H9 (cell line): Measurements from ENCODE around the gene RPS14. TPM values are rescaled to one million over a fixed set of nuclear protein-coding genes. Genes with fewer than 3 reads are reported as not detected.

Source experiments
- DNase-seq: peaks from one replicate; pipeline ENCODE4 v3.0.0-alpha.2; 2017
- H2AFZ ChIP-seq: one replicate; pipeline ENCODE4 v1.6.1; 2013; ENCODE audit warnings: mild to moderate bottlenecking, low read length, control low read depth, moderate library complexity
- H2AK5ac ChIP-seq: 2 replicates; pipeline ENCODE4 v1.6.1; 2013; ENCODE audit warnings: low read length, control low read depth, mixed read lengths; ENCODE audit not compliant: insufficient read length
- H2BK120ac ChIP-seq: one replicate; pipeline ENCODE4 v1.6.1; 2013; ENCODE audit warnings: low read depth, mild to moderate bottlenecking, low read length, control low read depth, inconsistent platforms; ENCODE audit not compliant: poor library complexity, severe bottlenecking
- H2BK12ac ChIP-seq: 2 replicates; pipeline ENCODE4 v1.6.1; 2013; ENCODE audit warnings: low read length, control low read depth, mixed read lengths, low read depth; ENCODE audit not compliant: insufficient read length
- H2BK15ac ChIP-seq: 2 replicates; pipeline ENCODE4 v1.6.1; 2013; ENCODE audit warnings: low read depth, low read length, control low read depth
- H2BK20ac ChIP-seq: one replicate; pipeline ENCODE4 v1.6.1; 2013; ENCODE audit warnings: low read depth, mild to moderate bottlenecking, low read length, control low read depth, inconsistent platforms; ENCODE audit not compliant: poor library complexity, severe bottlenecking
- H2BK5ac ChIP-seq: 2 replicates; pipeline ENCODE4 v1.6.1; 2013; ENCODE audit warnings: low read length, control low read depth, mixed read lengths; ENCODE audit not compliant: insufficient read length
- H3K14ac ChIP-seq: 2 replicates; pipeline ENCODE4 v1.6.1; 2013; ENCODE audit warnings: low read length, control low read depth; ENCODE audit not compliant: insufficient read depth
- H3K18ac ChIP-seq: 2 replicates; pipeline ENCODE4 v1.6.1; 2013; ENCODE audit warnings: low read depth, mild to moderate bottlenecking, mixed read lengths, low read length, control low read depth; ENCODE audit not compliant: insufficient read length
- H3K23ac ChIP-seq: 2 replicates; pipeline ENCODE4 v1.6.1; 2013; ENCODE audit warnings: low read length, control low read depth, mixed read lengths, low read depth; ENCODE audit not compliant: insufficient read length
- H3K23me2 ChIP-seq: 2 replicates; pipeline ENCODE4 v1.6.1; 2013; ENCODE audit warnings: low read depth, mild to moderate bottlenecking, mixed read lengths, low read length, control low read depth; ENCODE audit not compliant: insufficient read length, poor library complexity, severe bottlenecking
- H3K27ac ChIP-seq: 2 replicates; pipeline ENCODE4 v1.5.1; 2013; ENCODE audit warnings: low read length, control low read depth, mixed read lengths, low read depth; ENCODE audit not compliant: insufficient read length
- H3K27me3 ChIP-seq: 2 replicates; pipeline ENCODE4 v1.6.1; 2013; ENCODE audit warnings: low read length, control low read depth, inconsistent platforms; ENCODE audit not compliant: insufficient read depth
- H3K4ac ChIP-seq: 2 replicates; pipeline ENCODE4 v1.6.1; 2013; ENCODE audit warnings: low read depth, mild to moderate bottlenecking, control low read depth, inconsistent platforms, low read length, moderate library complexity
- H3K4me1 ChIP-seq: 2 replicates; pipeline ENCODE4 v1.6.1; 2013; ENCODE audit warnings: low read length, control low read depth, inconsistent platforms; ENCODE audit not compliant: insufficient read depth
- H3K4me2 ChIP-seq: 2 replicates; pipeline ENCODE4 v1.6.1; 2013; ENCODE audit warnings: low read length, control low read depth, mixed read lengths; ENCODE audit not compliant: insufficient read length, insufficient read depth
- H3K56ac ChIP-seq: 2 replicates; pipeline ENCODE4 v1.6.1; 2013; ENCODE audit warnings: low read depth, mild to moderate bottlenecking, mixed read lengths, low read length, control low read depth; ENCODE audit not compliant: insufficient read length
- H3K79me1 ChIP-seq: 2 replicates; pipeline ENCODE4 v1.6.1; 2013; ENCODE audit warnings: low read depth, mild to moderate bottlenecking, moderate library complexity, low read length, control low read depth, inconsistent platforms; ENCODE audit not compliant: insufficient read depth, poor library complexity, severe bottlenecking
- H3K79me2 ChIP-seq: 2 replicates; pipeline ENCODE4 v1.6.1; 2013; ENCODE audit warnings: low read length, control low read depth, inconsistent platforms; ENCODE audit not compliant: insufficient read depth
- H3K9ac ChIP-seq: 2 replicates; pipeline ENCODE4 v1.6.1; 2013; ENCODE audit warnings: low read length, control low read depth, mixed read lengths; ENCODE audit not compliant: insufficient read length; ENCODE audit errors: extremely low read depth
- H3K9me3 ChIP-seq: one replicate; pipeline ENCODE4 v1.6.1; 2013; ENCODE audit warnings: low read depth, low read length, inconsistent platforms; ENCODE audit not compliant: control insufficient read depth
- H3T11ph ChIP-seq: one replicate; pipeline ENCODE4 v1.6.1; 2013; ENCODE audit warnings: mild to moderate bottlenecking, low read length, control low read depth, inconsistent platforms
- H4K20me1 ChIP-seq: one replicate; pipeline ENCODE4 v1.6.1; 2013; ENCODE audit not compliant: control insufficient read depth, insufficient read length, insufficient read depth
- H4K5ac ChIP-seq: 2 replicates; pipeline ENCODE4 v1.6.1; 2013; ENCODE audit warnings: low read depth, mild to moderate bottlenecking, mixed read lengths, low read length, control low read depth; ENCODE audit not compliant: insufficient read length
- H4K8ac ChIP-seq: replicated peaks from 2 replicates; pipeline ENCODE4 v1.6.1; 2013; ENCODE audit warnings: low read length, control low read depth, mixed read lengths, low read depth; ENCODE audit not compliant: insufficient read length
- H4K91ac ChIP-seq: 2 replicates; pipeline ENCODE4 v1.6.1; 2013; ENCODE audit warnings: low read depth, mild to moderate bottlenecking, moderate library complexity, mixed read lengths, low read length, control low read depth; ENCODE audit not compliant: insufficient read length
- H3K27ac Mint-ChIP-seq, 3 experiments: 2 replicates in 2 of 3; 3 replicates in 1 of 3; pipeline ENCODE4 v1.8.0; 2020 to 2021; ENCODE audit warnings: mixed read lengths in 3 of 3, mild to moderate bottlenecking in 1 of 3, moderate library complexity in 1 of 3
- H3K27me3 Mint-ChIP-seq: 2 replicates; pipeline ENCODE4 v1.8.0; 2021; ENCODE audit warnings: low read depth, mild to moderate bottlenecking, moderate library complexity, mixed read lengths
- H3K36me3 Mint-ChIP-seq, 3 experiments: 2 replicates in 2 of 3; 3 replicates in 1 of 3; pipeline ENCODE4 v1.8.0; 2020 to 2021; ENCODE audit warnings: low read depth in 3 of 3, mixed read lengths in 3 of 3; ENCODE audit not compliant: insufficient read depth in 1 of 3
- H3K4me1 Mint-ChIP-seq, 2 experiments: 2 replicates each; pipeline ENCODE4 v1.8.0; 2020; ENCODE audit warnings: mixed read lengths in 2 of 2
- H3K4me3 Mint-ChIP-seq, 2 experiments: 2 replicates in 1 of 2; 3 replicates in 1 of 2; pipeline ENCODE4 v1.8.0; 2020 to 2021; ENCODE audit warnings: mild to moderate bottlenecking in 2 of 2, mixed read lengths in 2 of 2, moderate library complexity in 1 of 2
- H3K9me3 Mint-ChIP-seq, 2 experiments: 2 replicates in 1 of 2; 3 replicates in 1 of 2; pipeline ENCODE4 v1.8.0; 2020; ENCODE audit warnings: mild to moderate bottlenecking in 2 of 2, mixed read lengths in 2 of 2, moderate library complexity in 1 of 2
- WGBS: extraction: QIAGEN DNeasy Blood & Tissue Kit; methylation state at CpG from one replicate; pipeline ENCODE4 v1.1.7; 2013; ENCODE audit warnings: missing lambda C conversion rate, low lambda C conversion rate, mixed read lengths; ENCODE audit not compliant: insufficient read length; ENCODE audit errors: extremely low coverage; 5-methylcytosine and 5-hydroxymethylcytosine counted together
- total RNA-seq: library from RNA; stranded (reverse); gene quantifications from 2 replicates; pipeline ENCODE4 v1.2.1, GENCODE V29; 2021
- TF ChIP-seq, protein P1 (sequence below): fragments of 200-600 bp; sonication (generic); conservative IDR thresholded peaks from 3 replicates; pipeline ENCODE4 v1.8.0; 2021; ENCODE audit warnings: antibody characterized with exemption, mild to moderate bottlenecking

The RPS14 gene
- total RNA-seq, 1 experiment from 2014 or later, result 2,533 TPM

DNA sequence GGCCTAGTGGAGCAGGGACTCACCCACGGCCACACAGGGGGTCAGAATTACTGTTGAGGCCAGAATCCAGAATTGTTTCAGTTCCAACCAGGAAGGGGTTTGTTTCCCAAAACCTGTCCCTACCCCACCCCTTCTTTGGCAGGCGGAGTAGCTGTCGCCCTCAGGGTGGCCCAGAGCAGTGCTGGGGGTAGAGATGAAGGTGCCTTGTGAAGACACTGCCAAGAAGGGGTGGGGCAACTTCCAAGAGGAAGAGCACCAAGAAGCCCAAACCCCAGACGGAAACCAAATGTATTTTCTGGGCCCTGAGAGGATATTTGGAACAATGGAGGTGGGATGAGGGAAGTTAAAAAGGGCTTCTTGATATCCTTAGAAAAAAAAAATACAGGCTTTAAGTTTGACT is 47.0 kb upstream of the RPS14 start:
- no peak overlapping the region for H2AK5ac ChIP-seq
- H2BK20ac ChIP-seq, result no peak overlapping the region
- H3K36me3 Mint-ChIP-seq, result peaks cover 2 to 11% (median 10%) of the 10 kb centered on the region in 3 experiments; a peak in 5 of 7 replicates
- H3K4me1 ChIP-seq, result peaks cover 13% of the 10 kb centered on the region
- H4K5ac ChIP-seq, result no peak overlapping the region
- TF ChIP-seq, protein P1, sequence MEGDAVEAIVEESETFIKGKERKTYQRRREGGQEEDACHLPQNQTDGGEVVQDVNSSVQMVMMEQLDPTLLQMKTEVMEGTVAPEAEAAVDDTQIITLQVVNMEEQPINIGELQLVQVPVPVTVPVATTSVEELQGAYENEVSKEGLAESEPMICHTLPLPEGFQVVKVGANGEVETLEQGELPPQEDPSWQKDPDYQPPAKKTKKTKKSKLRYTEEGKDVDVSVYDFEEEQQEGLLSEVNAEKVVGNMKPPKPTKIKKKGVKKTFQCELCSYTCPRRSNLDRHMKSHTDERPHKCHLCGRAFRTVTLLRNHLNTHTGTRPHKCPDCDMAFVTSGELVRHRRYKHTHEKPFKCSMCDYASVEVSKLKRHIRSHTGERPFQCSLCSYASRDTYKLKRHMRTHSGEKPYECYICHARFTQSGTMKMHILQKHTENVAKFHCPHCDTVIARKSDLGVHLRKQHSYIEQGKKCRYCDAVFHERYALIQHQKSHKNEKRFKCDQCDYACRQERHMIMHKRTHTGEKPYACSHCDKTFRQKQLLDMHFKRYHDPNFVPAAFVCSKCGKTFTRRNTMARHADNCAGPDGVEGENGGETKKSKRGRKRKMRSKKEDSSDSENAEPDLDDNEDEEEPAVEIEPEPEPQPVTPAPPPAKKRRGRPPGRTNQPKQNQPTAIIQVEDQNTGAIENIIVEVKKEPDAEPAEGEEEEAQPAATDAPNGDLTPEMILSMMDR, result no peak
- H3K23ac ChIP-seq, result no peak overlapping the region
- no peak overlapping the region for H3K27ac ChIP-seq
- H3K4me3 Mint-ChIP-seq, result no peak overlapping the region
- H2BK5ac ChIP-seq, result no peak overlapping the region
- H3K9ac ChIP-seq, result no peak overlapping the region
- H4K8ac ChIP-seq, result no peak overlapping the region
- no peak overlapping the region for H3K14ac ChIP-seq
- no peak overlapping the region for H3T11ph ChIP-seq
- H2BK12ac ChIP-seq, result no peak overlapping the region
- peaks cover 15% of the 10 kb centered on the region for H3K79me1 ChIP-seq
- peak overlapping the region; percentile 45 to 81 (median 79); a peak in 3 of 7 replicates for H3K27ac Mint-ChIP-seq
- no peaks in the 10 kb centered on the region for H3K9me3 ChIP-seq
- H4K20me1 ChIP-seq, result no peaks in the 10 kb centered on the region
- no CpG with 5 or more reads among the region's 4 CpGs for WGBS
- peaks cover 51 to 60% of the 10 kb centered on the region in 2 experiments for H3K4me1 Mint-ChIP-seq
- H3K79me2 ChIP-seq, result peaks cover 21% of the 10 kb centered on the region; the same call in 1 of the 2 replicates
- DNase-seq, result no peak
- no peaks in the 10 kb centered on the region for H3K27me3 ChIP-seq
- no peaks in the 10 kb centered on the region for H3K23me2 ChIP-seq
- H3K4me2 ChIP-seq, result no peak overlapping the region
- no peaks in the 10 kb centered on the region for H3K9me3 Mint-ChIP-seq
- no peak overlapping the region for H4K91ac ChIP-seq
- no peak overlapping the region for H2AFZ ChIP-seq
- H3K27me3 Mint-ChIP-seq, result no peaks in the 10 kb centered on the region
- H2BK120ac ChIP-seq, result no peak overlapping the region
- no peak overlapping the region for H3K56ac ChIP-seq
- no peak overlapping the region for H3K4ac ChIP-seq
- H3K18ac ChIP-seq, result no peak overlapping the region
- H2BK15ac ChIP-seq, result no peak overlapping the region
